Measurements from ENCODE around the gene LRRC53. TPM values are rescaled to one million over a fixed set of nuclear protein-coding genes. Genes with fewer than 3 reads are reported as not detected.

The LRRC53 gene
- total RNA-seq, 1 donor from 2014 or later = not detected

- Mint-ChIP-seq H3K27ac (ENCODE audit: unreplicated experiment) (no peak overlapping the region), H3K4me1 (ENCODE audit: unreplicated experiment) (no peaks in the 10 kb centered on the region), H3K27me3 (ENCODE audit: unreplicated experiment) (no peaks in the 10 kb centered on the region), H3K9me3 (ENCODE audit: unreplicated experiment) (no peaks in the 10 kb centered on the region), H3K4me3 (ENCODE audit: unreplicated experiment) (no peak overlapping the region), H3K36me3 (ENCODE audit: low read depth, unreplicated experiment) (no peaks in the 10 kb centered on the region)
- TF ChIP-seq, protein P1, sequence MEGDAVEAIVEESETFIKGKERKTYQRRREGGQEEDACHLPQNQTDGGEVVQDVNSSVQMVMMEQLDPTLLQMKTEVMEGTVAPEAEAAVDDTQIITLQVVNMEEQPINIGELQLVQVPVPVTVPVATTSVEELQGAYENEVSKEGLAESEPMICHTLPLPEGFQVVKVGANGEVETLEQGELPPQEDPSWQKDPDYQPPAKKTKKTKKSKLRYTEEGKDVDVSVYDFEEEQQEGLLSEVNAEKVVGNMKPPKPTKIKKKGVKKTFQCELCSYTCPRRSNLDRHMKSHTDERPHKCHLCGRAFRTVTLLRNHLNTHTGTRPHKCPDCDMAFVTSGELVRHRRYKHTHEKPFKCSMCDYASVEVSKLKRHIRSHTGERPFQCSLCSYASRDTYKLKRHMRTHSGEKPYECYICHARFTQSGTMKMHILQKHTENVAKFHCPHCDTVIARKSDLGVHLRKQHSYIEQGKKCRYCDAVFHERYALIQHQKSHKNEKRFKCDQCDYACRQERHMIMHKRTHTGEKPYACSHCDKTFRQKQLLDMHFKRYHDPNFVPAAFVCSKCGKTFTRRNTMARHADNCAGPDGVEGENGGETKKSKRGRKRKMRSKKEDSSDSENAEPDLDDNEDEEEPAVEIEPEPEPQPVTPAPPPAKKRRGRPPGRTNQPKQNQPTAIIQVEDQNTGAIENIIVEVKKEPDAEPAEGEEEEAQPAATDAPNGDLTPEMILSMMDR (IDR thresholded peaks at IDR 0.05; ENCODE audit: unreplicated experiment) = no peak
- no peak for DNase-seq (ENCODE audit: low spot score)
Measured at GRCh38 chr1:74481607-74482006, 30.8 kb downstream of the LRRC53 start.

GRCh38 chr1:74480068-74480467 is 32.3 kb downstream of the LRRC53 start:
- Mint-ChIP-seq H3K27me3 (ENCODE audit: unreplicated experiment) (no peaks in the 10 kb centered on the region), H3K27ac (ENCODE audit: unreplicated experiment) (no peak overlapping the region), H3K4me3 (ENCODE audit: unreplicated experiment) (no peak overlapping the region), H3K36me3 (ENCODE audit: low read depth, unreplicated experiment) (no peaks in the 10 kb centered on the region), H3K4me1 (ENCODE audit: unreplicated experiment) (no peaks in the 10 kb centered on the region), H3K9me3 (ENCODE audit: unreplicated experiment) (no peaks in the 10 kb centered on the region)
- no peak for DNase-seq (ENCODE audit: low spot score)
- TF ChIP-seq, protein P1 (IDR thresholded peaks at IDR 0.05; ENCODE audit: unreplicated experiment) = no peak

DNA sequence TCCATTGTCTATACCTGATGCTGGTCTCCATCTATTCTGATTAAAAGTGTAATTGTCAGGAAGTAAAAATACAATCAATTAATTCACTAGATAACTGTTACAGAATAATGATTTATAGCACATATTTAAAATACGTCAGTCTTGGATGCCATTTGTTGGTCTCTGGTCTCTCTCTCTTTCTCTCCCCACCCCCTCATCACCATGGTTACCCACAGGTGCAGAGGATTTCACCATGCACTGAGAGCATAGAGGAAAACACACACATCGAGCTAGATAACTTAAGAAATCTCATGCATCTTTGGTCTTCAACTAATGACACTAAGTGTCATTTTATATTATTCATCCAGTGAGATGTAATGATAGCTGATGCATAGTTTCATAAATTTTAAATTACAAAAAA is 33.4 kb downstream of the LRRC53 start:
- Mint-ChIP-seq H3K27me3 (ENCODE audit: unreplicated experiment) (no peaks in the 10 kb centered on the region), H3K4me3 (ENCODE audit: unreplicated experiment) (no peak overlapping the region), H3K36me3 (ENCODE audit: low read depth, unreplicated experiment) (no peaks in the 10 kb centered on the region), H3K9me3 (ENCODE audit: unreplicated experiment) (no peaks in the 10 kb centered on the region), H3K4me1 (ENCODE audit: unreplicated experiment) (no peaks in the 10 kb centered on the region), H3K27ac (ENCODE audit: unreplicated experiment) (no peak overlapping the region)
- DNase-seq (ENCODE audit: low spot score) = no peak
- TF ChIP-seq, protein P1 (IDR thresholded peaks at IDR 0.05; ENCODE audit: unreplicated experiment) = no peak

DNA sequence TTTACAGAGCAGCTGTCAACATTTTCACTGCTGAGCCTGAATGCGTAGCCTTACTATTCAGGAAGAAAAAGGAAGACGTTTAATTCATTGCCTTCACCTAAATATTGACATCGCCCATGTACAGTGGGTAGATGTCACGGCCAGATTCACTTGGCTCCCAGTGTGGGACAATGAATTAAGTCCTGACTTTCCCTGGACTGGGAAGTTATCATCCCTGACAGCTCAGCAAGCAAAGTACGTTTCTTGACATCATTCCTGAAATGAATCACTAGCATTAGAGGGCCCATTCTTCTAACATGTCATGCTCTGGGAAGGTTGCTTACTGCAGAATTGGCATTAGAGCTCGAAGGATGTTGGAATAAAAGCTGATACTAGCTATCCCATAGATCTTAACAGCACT is 37.8 kb downstream of the LRRC53 start:
- Mint-ChIP-seq H3K36me3 (ENCODE audit: low read depth, unreplicated experiment) (no peaks in the 10 kb centered on the region), H3K27ac (ENCODE audit: unreplicated experiment) (no peak overlapping the region), H3K27me3 (ENCODE audit: unreplicated experiment) (no peaks in the 10 kb centered on the region), H3K4me3 (ENCODE audit: unreplicated experiment) (no peak overlapping the region), H3K9me3 (ENCODE audit: unreplicated experiment) (no peaks in the 10 kb centered on the region), H3K4me1 (ENCODE audit: unreplicated experiment) (peaks cover 4% of the 10 kb centered on the region)
- TF ChIP-seq, protein P1 (IDR thresholded peaks at IDR 0.05; ENCODE audit: unreplicated experiment) = no peak
- no peak for DNase-seq (ENCODE audit: low spot score)

DNA sequence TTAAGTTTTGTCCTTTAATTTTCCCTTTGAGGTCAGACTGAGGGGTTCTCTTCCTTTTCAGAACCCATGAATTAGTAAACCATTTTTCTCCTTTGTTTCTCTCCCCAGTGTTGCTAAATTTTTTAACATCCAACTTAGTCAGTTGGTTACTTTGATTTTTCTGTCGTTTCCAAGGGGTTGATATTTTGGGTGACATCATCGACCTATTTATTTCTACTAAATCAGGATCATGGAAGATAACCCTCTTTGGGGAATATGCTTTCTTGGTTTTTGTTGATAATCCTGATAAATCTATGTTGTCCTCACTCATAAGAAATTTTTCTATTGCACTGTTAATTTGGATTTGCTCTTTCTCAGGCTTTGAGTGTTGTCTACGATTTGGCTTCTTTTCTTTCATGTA is 40.9 kb downstream of the LRRC53 start:
- Mint-ChIP-seq H3K27ac (ENCODE audit: unreplicated experiment) (no peak overlapping the region), H3K27me3 (ENCODE audit: unreplicated experiment) (no peaks in the 10 kb centered on the region), H3K4me1 (ENCODE audit: unreplicated experiment) (peaks cover 10% of the 10 kb centered on the region), H3K4me3 (ENCODE audit: unreplicated experiment) (no peak overlapping the region), H3K9me3 (ENCODE audit: unreplicated experiment) (no peaks in the 10 kb centered on the region), H3K36me3 (ENCODE audit: low read depth, unreplicated experiment) (no peaks in the 10 kb centered on the region)
- DNase-seq (ENCODE audit: low spot score) = no peak
- TF ChIP-seq, protein P1 (IDR thresholded peaks at IDR 0.05; ENCODE audit: unreplicated experiment) = no peak
